RCC 7860 (cell line): ENCODE results near the gene TP53BP1.
A peak's percentile ranks its signal among the peaks of the same experiment; 100 is the strongest.
"Not testable (repeated sequence)": the region's sequence is repeated elsewhere in the genome, so short reads cannot be mapped to it uniquely, and the experiment has no call there.

Experiments
- DNase-seq: peaks from one replicate; pipeline ENCODE4 v3.0.0-alpha.2; 2015; ENCODE audit warnings: low spot score
- FAIRE-seq: peaks from 2 replicates; lab custom pipeline; 2012; peaks lifted over from hg19 to GRCh38; lab: Jason Lieb, UNC

The TP53BP1 gene

DNA sequence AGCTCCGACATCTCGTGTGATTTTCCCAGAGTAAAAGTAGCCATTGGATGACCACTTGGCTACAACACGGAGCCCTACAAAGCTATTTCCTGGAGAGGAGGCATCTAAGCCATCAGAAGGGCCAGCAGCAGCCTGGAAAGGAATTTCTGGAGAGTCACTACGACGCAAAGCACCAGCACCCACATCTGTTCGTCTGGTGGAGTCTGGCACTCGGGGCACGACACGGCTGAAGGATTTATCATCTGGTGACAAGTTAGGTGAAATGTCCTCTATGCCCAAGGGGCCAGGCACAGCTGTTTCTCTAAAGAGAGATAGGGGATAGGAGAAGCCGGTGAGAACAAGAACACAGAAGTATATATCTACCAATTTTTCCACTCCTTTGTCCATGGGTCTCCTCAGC, 72.5 kb downstream of the TP53BP1 start:
- no peak for DNase-seq
- no peak for FAIRE-seq

- DNase-seq: no peak
- no peak for FAIRE-seq
These were observed 78.8 kb downstream of the TP53BP1 start for GRCh38 chr15:43414196-43414595.

GRCh38 chr15:43412096-43412495, 80.9 kb downstream of the TP53BP1 start:
- no peak for FAIRE-seq

GRCh38 chr15:43410572-43411214, 82.3 kb downstream of the TP53BP1 start:
- FAIRE-seq: no peak
- no peak for DNase-seq

More at GRCh38 chr15:43412096-43412495, 80.9 kb downstream of the TP53BP1 start:
- no peak for DNase-seq

DNA sequence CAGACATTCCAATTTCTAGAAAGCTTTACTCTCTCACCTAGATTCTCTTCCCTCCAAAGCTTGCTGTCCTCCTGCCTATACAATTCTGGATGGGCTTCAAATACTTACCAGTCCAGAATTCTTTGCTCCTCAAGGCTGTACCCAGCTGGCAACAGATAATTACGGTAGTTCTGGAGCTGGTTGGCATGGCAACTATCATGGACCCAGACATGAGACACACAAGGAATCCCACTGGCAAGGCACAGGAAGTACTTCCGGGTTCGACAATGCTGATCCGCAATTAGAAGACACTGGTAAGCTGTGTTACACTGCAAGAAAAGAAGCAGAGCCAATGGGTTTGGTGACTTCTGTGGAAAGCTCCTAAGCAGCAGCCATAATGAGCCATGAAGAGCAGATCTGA, 84.2 kb downstream of the TP53BP1 start:
- FAIRE-seq (no peak), DNase-seq (no peak)

- FAIRE-seq (no peak), DNase-seq (no peak)
These were observed 86.1 kb downstream of the TP53BP1 start for GRCh38 chr15:43406808-43407207.

GRCh38 chr15:43406189-43406588, 86.8 kb downstream of the TP53BP1 start:
- no peak for DNase-seq
- FAIRE-seq: no peak

- FAIRE-seq (no peak), DNase-seq (no peak)
These were observed 88.8 kb downstream of the TP53BP1 start for GRCh38 chr15:43404130-43404529.

DNA sequence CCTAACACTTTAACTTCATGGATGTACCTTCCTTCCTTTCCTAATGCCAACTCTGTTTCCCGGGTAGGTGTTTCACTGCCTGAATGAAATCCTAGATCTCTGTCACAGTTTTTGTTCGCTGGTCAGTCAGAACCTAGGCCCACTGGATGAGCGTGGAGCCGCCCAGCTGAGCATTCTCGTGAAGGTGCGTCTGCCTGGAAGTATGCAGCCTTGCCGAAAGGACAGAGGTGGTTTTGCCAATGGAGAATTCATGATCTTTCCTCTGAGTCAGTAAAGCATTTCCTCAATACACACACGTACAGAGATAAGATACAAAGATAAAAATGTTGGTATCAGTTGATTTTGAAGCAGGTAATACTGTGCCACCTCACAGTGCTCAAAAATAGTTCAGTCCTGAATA, 89.3 kb downstream of the TP53BP1 start:
- FAIRE-seq (no peak), DNase-seq (no peak)

DNA sequence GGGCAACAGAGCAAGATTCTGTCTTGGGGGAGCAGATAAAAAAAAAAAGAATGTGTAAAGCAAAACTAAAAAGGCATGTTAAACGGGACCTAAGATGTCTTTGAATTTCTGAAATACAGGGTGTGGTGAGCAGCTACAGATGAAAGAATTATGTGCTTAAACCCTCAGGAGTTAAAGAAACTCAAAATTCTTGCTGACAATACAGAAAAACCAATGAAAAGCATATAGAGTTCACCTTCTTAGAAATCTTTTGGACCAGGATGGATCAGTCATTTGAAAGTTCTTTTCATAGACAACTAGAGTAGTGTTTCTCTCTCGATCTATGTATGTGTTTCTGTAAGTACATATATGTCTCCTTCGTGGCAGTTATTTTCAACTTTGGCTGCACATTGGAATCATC, 90.7 kb downstream of the TP53BP1 start:
- FAIRE-seq (no peak), DNase-seq (no peak)

GRCh38 chr15:43393592-43393991, 99.4 kb downstream of the TP53BP1 start:
- DNase-seq, FAIRE-seq: not testable (repeated sequence)

GRCh38 chr15:43390723-43391122, 102.2 kb downstream of the TP53BP1 start:
- DNase-seq (no peak), FAIRE-seq (no peak)

GRCh38 chr15:43383070-43383469, 109.9 kb downstream of the TP53BP1 start:
- DNase-seq (no peak), FAIRE-seq (no peak)

DNA sequence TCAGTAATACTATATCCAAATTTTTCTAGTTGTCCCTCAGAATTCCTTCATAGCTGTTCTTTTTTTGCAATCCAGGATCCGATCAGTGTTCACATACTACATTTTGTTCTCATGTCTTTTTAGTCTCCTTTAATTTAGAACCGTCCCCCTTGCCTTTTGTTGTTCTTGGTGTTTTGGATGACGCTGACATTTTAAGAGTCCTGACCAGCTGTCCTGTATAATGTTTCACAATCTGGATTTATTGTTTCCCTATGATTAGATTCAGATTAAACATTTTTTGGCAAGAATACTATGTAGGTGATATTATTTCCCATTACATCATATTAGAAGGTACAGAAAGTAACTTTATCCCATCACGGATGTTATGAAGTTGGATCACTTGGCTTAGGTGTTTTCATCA, 110.6 kb downstream of the TP53BP1 start:
- DNase-seq (no peak), FAIRE-seq (no peak)

GRCh38 chr15:43378601-43379000, 114.4 kb downstream of the TP53BP1 start:
- DNase-seq: no peak
- FAIRE-seq: no peak

DNA sequence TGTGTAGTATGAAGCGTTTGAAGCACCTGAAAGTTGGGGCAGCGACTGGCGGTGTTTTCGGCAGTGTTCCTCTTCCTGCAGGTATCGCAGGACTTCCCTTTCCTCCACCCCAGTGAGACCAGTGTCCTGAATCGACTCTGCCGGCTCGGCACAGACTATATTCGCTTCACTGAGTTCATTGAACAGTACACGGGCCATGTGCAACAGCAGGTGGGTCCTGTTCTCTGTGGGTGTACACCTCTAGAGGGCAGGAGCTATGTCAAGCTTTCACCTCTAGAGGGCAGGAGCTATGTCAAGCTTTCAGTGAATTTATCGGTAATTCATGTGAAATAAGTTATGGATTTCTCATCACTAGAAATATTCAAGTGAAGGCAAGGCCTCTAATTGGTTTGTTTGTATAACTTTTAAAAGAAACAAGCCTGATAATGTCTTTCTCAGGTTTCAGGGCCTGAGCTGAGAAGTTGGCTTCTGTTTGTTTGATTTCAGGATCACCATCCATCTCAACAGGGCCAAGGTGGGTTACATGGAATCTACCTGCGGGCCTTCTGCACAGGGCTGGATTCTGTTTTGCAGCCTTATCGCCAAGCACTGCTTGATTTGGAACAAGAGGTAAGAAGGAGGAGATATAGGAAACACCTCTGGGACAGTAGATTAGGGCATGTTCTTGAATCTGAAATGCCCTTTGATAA, 116.8 kb downstream of the TP53BP1 start:
- DNase-seq: no peak
- FAIRE-seq: no peak

DNA sequence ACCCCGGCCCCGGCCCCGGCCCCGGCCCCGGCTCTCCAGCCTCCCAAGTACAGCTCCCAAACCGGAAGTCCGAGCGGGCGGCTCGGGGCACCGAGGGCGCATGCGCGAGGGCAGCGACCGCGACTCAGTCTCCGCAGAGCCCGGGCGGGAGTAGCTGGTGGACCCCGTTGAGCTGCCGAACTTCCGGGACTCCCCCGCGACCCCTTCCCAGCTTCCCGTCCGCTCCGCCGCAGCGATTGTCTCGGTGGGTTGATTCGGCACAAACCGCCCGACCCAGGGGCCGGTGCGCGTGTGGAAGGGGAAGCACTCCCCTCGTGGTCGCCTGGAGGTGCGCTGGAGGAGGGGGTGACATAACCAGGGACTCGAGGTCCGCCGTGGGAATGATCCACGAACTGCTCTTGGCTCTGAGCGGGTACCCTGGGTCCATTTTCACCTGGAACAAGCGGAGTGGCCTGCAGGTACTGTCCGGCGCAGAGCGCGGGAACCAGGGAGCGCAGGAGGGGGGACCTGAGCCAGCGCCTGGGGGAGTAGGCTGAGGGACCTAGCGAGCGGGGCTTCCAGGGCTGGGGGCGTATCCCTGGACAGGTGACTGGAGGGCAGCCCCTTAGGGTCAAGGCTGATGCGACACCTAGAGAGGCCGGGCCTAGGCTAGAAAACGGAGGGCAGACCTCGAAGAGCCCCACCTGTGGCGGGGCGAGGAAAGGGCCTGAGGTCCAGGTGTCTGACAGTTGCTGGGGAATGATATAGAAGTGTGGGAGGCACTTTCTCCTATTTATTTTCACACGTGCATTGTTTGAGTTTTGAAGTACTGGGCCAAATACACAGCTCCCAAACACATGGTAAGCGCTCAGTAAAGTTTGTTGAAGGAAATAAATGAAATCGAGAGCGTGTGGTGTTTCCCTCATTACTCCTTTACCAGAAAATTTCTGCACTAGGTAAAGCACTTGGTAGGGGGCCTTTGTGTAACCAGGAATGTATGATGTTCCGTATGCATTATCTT, 121.7 kb downstream of the TP53BP1 start, which contains the start of the genes TUBGCP4 and ZSCAN29:
TUBGCP4 (plus strand) TSS at position 127 of the 1,000 bp plus-strand sequence; CDS start at position 381, 254 bp downstream.
ZSCAN29 (minus strand) TSS at position 69 of the 1,000 bp plus-strand sequence. CDS start 1,130 bp downstream, outside the sequence.
- DNase-seq (peak; percentile 63), FAIRE-seq (no peak)

DNA sequence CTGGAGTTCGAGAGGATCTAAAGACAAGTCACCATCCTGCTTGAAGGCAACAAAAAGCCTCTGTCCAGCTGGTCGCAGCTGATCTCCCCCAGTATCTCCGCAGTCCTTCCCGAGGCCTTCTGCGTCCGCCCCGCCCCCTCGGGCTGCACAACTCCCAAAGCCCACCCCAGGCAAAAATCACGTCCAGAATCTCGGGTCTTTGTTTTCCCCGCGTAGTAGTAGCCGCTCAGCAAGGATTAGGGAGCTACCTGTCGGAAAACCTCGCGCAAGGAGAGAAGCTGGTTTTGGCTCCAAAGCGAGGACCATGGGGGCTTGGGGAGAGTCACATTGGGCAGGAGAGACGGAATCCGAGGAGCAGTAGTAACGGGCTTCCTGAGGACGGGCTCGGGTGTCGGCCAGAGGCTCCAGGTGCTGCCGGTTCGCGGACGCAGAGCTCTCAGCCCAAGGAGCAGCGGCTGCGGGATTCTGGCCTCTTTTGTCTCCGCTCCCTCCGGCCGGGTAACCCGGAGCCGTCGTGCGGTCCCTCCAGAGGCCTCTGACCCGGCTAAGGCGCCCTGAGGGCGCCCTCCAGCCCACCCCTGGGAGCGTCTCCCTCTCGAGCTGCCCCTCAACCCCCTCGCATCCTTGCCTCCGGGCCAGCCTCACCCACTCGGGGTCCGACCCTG, 122.5 kb downstream of the TP53BP1 start:
- FAIRE-seq (no peak), DNase-seq (no peak)

- FAIRE-seq: no peak
- no peak for DNase-seq
These were observed 131.5 kb downstream of the TP53BP1 start for GRCh38 chr15:43361313-43361903.

DNA sequence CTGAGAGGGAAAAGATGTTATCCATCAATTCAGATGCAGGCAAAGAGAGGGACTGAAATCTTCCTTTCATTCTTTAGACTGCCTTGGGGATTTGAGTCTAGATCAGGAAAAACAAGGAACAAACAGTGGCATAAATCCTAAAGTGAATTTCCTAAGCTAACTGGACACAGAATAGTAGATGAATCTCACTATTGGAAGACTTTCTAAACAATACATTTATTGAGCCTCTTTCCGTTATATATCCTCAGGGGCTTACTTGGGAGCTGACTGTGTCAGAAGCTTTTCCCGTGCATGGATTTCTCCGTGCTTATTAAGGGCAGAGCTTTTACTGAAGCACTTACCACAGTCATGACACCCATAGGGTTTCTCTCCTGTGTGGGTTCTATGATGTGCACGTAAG, 132.1 kb downstream of the TP53BP1 start:
- FAIRE-seq (no peak), DNase-seq (no peak)
